Ishikawa (cell line): ENCODE measurements around the gene PRAMEF5.
"Not testable (repeated sequence)": the region's sequence is repeated elsewhere in the genome, so short reads cannot be mapped to it uniquely, and the experiment has no call there.

Source experiments
- CEBPB ChIP-seq: IDR thresholded peaks from 2 replicates; pipeline ENCODE4 v1.6.1; 2012
- CREB1 ChIP-seq: IDR thresholded peaks from 2 replicates; pipeline ENCODE4 v1.6.1; 2012; ENCODE audit warnings: low read depth
- EGR1 ChIP-seq: IDR thresholded peaks from 2 replicates; pipeline ENCODE4 v1.6.1; 2012
- EP300 ChIP-seq: IDR thresholded peaks from 2 replicates; pipeline ENCODE4 v1.6.1; 2012; ENCODE audit warnings: borderline replicate concordance
- FOXM1 ChIP-seq: IDR thresholded peaks from 2 replicates; pipeline ENCODE4 v1.6.1; 2012; ENCODE audit warnings: low read depth, borderline replicate concordance
- NFIC ChIP-seq: IDR thresholded peaks from 2 replicates; pipeline ENCODE4 v1.6.1; 2012
- RAD21 ChIP-seq: IDR thresholded peaks from 2 replicates; pipeline ENCODE4 v1.6.1; 2012; ENCODE audit warnings: low read depth
- TAF1 ChIP-seq: IDR thresholded peaks from 2 replicates; pipeline ENCODE4 v1.6.1; 2012; ENCODE audit warnings: low read depth, mild to moderate bottlenecking
- TCF12 ChIP-seq: IDR thresholded peaks from 2 replicates; pipeline ENCODE4 v1.6.1; 2012; ENCODE audit warnings: low read depth
- TEAD4 ChIP-seq: IDR thresholded peaks from 2 replicates; pipeline ENCODE4 v1.6.1; 2012
- YY1 ChIP-seq: IDR thresholded peaks from 2 replicates; pipeline ENCODE4 v1.6.1; 2012; ENCODE audit warnings: low read depth
- ZBTB7A ChIP-seq: IDR thresholded peaks from 2 replicates; pipeline ENCODE4 v1.6.1; 2012; ENCODE audit warnings: low read depth
- TF ChIP-seq, protein P1 (sequence below): IDR thresholded peaks from 2 replicates; pipeline ENCODE4 v1.6.1; 2012
- TF ChIP-seq, protein P2 (sequence below): IDR thresholded peaks from 2 replicates; pipeline ENCODE4 v1.6.1; 2012
- TF ChIP-seq, protein P3 (sequence below): IDR thresholded peaks from 2 replicates; pipeline ENCODE4 v1.6.1; 2012; ENCODE audit warnings: low read depth, mild to moderate bottlenecking

Gene PRAMEF5

DNA sequence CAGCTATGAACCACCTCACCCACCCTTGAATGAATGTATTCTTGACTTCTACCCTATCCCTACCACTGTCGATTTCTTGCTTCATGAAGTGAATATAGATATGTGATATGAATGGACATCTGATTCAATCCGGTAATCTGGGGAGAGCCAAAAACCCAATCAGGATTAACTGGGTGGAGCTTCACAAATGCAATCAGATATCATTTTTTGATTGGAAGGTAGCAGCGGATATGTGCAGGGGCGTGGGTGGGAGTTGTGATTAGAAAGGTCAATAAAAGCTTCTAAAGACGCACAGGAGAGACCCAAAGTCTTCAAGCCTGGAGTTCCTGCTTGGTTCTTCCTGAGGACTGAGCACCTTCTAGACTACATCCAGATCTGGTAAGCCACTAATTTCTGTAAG is at the start of gene PRAMEF5:
PRAMEF5 (plus strand) TSS at position 301 of the 400 bp plus-strand sequence. CDS start 5,071 bp downstream, outside the sequence.
- not testable (repeated sequence) for TF ChIP-seq CREB1, CEBPB
- TF ChIP-seq, protein P1, sequence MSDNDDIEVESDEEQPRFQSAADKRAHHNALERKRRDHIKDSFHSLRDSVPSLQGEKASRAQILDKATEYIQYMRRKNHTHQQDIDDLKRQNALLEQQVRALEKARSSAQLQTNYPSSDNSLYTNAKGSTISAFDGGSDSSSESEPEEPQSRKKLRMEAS = not testable (repeated sequence)

DNA sequence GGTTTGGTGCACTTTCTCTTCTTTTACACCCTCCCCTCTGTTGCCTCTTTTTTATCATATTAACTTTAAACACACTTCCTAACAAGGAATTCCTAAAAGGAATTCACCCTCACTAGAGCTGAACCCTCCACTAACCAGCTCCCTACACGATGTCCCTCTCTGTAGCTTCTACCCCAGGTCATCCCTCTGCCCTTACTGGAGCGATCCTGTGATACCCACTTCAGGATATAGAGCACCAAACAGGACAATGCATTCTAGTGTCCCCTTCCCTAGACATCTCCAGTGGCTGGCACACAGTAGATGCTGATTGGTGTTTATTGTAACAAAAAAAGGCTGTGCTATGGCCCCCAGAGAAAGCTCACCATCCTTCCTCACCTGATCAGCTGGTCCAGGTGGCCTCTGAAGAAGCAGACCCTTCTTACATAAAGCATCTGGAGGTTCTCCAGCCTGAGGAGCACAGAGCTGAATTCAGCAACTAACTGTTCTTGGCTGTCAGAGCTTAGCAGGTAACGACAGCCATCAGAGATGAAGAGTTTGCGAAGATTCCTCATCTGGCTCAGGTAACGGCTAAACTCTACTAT is 29.4 kb upstream of the PRAMEF5 start:
- TF ChIP-seq, protein P2, sequence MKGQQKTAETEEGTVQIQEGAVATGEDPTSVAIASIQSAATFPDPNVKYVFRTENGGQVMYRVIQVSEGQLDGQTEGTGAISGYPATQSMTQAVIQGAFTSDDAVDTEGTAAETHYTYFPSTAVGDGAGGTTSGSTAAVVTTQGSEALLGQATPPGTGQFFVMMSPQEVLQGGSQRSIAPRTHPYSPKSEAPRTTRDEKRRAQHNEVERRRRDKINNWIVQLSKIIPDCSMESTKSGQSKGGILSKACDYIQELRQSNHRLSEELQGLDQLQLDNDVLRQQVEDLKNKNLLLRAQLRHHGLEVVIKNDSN = no peak
- no peak for TF ChIP-seq CREB1
- no peak for TF ChIP-seq ZBTB7A
- TF ChIP-seq TAF1 = no peak
- TF ChIP-seq, protein P3, sequence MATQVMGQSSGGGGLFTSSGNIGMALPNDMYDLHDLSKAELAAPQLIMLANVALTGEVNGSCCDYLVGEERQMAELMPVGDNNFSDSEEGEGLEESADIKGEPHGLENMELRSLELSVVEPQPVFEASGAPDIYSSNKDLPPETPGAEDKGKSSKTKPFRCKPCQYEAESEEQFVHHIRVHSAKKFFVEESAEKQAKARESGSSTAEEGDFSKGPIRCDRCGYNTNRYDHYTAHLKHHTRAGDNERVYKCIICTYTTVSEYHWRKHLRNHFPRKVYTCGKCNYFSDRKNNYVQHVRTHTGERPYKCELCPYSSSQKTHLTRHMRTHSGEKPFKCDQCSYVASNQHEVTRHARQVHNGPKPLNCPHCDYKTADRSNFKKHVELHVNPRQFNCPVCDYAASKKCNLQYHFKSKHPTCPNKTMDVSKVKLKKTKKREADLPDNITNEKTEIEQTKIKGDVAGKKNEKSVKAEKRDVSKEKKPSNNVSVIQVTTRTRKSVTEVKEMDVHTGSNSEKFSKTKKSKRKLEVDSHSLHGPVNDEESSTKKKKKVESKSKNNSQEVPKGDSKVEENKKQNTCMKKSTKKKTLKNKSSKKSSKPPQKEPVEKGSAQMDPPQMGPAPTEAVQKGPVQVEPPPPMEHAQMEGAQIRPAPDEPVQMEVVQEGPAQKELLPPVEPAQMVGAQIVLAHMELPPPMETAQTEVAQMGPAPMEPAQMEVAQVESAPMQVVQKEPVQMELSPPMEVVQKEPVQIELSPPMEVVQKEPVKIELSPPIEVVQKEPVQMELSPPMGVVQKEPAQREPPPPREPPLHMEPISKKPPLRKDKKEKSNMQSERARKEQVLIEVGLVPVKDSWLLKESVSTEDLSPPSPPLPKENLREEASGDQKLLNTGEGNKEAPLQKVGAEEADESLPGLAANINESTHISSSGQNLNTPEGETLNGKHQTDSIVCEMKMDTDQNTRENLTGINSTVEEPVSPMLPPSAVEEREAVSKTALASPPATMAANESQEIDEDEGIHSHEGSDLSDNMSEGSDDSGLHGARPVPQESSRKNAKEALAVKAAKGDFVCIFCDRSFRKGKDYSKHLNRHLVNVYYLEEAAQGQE = no peak
- TF ChIP-seq CEBPB = no peak
- no peak for TF ChIP-seq RAD21

DNA sequence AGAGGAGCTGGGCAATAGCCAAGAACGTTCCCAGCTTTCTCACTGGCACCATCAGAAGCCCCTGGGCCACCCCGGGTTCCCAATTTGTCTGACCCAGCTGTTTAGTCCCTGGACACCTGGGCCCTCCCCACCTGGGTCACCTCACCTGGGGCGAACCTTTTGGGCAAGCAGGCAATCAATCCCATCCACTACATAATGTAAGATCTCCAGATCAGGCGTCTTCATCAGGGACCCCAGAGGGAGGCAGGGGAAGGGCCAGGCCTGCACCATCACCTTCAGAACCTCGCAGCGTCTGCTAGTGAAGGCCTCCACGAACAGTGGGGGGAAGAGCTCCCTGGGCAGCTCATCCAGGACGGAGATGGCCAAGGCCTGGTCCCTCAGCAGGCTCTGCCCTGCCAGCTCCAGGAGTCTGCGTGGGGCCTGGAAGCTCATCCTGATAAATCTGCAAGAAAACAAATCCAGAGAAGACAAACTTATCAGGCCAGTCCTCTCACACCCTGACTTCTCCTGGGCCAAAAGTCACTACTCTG is 28.3 kb upstream of the PRAMEF5 start, which contains the start of gene PRAMEF18:
PRAMEF18 (minus strand) TSS at position 480 of the 530 bp plus-strand sequence; CDS start at position 432, 48 bp downstream.
- TF ChIP-seq TAF1, YY1, ZBTB7A: not testable (repeated sequence)

DNA sequence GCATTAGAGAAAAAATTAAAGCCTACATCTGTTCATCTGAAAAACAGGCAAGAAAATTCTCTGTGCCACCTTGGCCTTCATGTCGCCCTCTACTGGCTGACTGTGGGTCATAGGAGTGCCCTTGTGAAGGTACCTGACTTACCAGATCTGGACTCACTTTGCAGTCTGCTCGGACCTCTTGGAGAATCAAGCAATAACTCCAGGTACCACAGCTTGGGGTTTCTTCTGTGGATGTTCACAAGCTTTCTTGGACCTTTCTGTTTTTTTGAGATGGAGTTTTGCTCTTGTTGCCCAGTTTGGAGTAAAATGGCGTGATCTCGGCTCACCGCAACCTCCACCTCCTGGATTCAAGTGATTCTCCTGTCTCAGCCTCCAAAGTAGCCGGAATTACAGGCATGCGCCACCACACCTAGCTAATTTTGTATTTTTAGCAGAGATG is 25.6 kb upstream of the PRAMEF5 start:
- TF ChIP-seq, protein P2 = no peak
- TF ChIP-seq FOXM1 (no peak), EGR1 (no peak), EP300 (no peak), RAD21 (no peak), CEBPB (no peak), CREB1 (no peak), TCF12 (no peak), YY1 (no peak), TEAD4 (no peak), ZBTB7A (no peak), NFIC (no peak)
- TF ChIP-seq, protein P1 = no peak

DNA sequence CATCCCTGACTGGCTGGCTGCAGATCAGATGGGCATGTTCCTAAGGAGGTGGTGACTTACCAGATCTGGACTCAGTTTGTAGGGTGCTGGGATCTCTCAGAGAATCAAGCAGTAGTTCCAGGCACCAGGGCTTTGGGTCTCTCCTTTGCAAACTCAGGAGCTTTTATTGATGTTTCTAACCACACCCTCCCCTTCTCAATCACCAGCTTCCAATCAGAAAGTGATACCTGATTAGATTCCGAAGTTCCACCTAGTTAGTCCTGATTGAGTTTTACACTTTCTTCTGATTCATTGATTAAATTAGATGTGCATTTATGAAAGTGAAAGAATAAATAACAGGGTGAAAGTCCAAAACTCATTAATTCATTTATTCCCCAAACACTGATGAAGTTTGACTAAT is 31.0 kb downstream of the PRAMEF5 start, which contains the start of gene PRAMEF8:
PRAMEF8 (minus strand) TSS at position 101 of the 400 bp plus-strand sequence. CDS start 1,046 bp downstream, outside the sequence.
- TF ChIP-seq, protein P1 = not testable (repeated sequence)
- TF ChIP-seq FOXM1, TEAD4: not testable (repeated sequence)

DNA sequence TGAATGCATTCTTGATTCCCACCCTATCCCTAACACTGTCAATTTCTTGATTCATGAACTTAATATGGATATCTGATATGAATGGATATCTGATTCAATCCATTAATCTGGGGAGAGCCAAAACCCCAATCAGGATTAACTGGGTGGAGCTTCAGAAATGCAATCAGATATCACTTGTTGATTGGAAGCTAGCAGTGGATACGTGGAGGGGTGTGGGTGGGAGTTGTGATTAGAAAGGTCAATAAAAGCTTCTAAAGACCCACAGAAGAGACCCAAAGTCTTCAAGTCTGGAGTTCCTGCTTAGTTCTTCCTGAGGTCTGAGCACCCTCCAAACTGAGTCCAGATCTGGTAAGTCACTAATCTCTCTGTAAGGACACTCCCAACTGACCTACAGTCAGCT is 49.2 kb downstream of the PRAMEF5 start, which contains the start of gene PRAMEF33:
PRAMEF33 (plus strand) TSS at position 301 of the 400 bp plus-strand sequence. CDS start 2,416 bp downstream, outside the sequence.
- TF ChIP-seq, protein P2 = not testable (repeated sequence)
- TF ChIP-seq FOXM1 = not testable (repeated sequence)
- TF ChIP-seq, protein P3 = not testable (repeated sequence)
